GM13977 (cell line): ENCODE data around the gene USF3.
"Not testable (repeated sequence)": the region's sequence is repeated elsewhere in the genome, so short reads cannot be mapped to it uniquely, and the experiment has no call there.

Experiments used
- DNase-seq: peaks from one replicate; pipeline ENCODE4 v3.0.0; 2012; ENCODE audit warnings: low spot score
- in situ Hi-C: fragments of 300-500 bp; cut with MboI; formaldehyde crosslinking; loops from one replicate; pipeline ENCODE4 v1.12.0; 2022; ENCODE audit warnings: low sequenced_read_pairs, low pct_unique_long_range_greater_than_20kb, mixed read lengths, inconsistent platforms; ENCODE audit not compliant: unreplicated experiment
- TF ChIP-seq, protein P1 (sequence below): IDR thresholded peaks from 2 replicates; pipeline ENCODE4 v1.5.1; 2012; ENCODE audit warnings: mild to moderate bottlenecking, control low read depth; ENCODE audit not compliant: insufficient read depth; ENCODE audit errors: extremely low read depth, missing control alignments

The USF3 gene

DNA sequence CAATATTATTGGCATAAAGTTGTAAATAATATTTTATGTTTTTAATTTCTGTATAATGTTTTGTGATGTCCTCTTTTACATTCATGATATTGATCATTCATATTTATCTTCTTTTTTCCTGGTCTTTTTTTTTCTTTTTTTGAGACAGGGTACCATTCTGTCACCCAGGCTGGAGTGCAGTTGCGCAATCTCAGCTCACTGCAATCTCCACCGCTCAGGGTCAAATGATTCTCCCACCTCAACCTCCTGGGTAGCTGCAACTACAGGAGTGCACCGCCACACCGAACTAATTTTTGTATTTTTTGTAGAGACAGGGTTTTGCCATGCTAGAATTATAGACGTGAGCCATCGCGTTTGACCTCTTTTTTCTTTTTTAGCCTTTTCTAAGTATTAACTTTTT, 52.9 kb downstream of the USF3 start:
- in situ Hi-C loops, result no loop called here
- TF ChIP-seq, protein P1, sequence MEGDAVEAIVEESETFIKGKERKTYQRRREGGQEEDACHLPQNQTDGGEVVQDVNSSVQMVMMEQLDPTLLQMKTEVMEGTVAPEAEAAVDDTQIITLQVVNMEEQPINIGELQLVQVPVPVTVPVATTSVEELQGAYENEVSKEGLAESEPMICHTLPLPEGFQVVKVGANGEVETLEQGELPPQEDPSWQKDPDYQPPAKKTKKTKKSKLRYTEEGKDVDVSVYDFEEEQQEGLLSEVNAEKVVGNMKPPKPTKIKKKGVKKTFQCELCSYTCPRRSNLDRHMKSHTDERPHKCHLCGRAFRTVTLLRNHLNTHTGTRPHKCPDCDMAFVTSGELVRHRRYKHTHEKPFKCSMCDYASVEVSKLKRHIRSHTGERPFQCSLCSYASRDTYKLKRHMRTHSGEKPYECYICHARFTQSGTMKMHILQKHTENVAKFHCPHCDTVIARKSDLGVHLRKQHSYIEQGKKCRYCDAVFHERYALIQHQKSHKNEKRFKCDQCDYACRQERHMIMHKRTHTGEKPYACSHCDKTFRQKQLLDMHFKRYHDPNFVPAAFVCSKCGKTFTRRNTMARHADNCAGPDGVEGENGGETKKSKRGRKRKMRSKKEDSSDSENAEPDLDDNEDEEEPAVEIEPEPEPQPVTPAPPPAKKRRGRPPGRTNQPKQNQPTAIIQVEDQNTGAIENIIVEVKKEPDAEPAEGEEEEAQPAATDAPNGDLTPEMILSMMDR, result no peak
- no peak for DNase-seq

DNA sequence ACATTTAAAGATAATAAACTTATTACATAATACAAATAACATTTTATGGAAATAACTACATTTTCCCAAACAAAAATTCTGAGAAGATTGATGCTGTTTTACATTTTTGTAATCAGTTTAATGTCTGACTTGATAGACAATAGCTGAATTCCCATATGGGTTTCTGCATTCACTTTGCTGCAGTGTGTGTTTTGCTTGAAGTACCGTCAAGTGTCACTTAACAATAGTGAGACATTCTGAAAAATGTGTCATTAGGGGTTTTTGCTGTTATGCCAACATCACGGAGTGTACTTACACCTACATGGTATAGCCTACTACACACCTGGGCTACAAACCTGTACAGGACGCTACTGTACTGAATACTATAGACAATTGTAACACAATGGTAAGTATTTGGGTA, 57.5 kb downstream of the USF3 start:
- TF ChIP-seq, protein P1, result no peak
- in situ Hi-C loops, result no loop called here
- DNase-seq, result no peak

DNA sequence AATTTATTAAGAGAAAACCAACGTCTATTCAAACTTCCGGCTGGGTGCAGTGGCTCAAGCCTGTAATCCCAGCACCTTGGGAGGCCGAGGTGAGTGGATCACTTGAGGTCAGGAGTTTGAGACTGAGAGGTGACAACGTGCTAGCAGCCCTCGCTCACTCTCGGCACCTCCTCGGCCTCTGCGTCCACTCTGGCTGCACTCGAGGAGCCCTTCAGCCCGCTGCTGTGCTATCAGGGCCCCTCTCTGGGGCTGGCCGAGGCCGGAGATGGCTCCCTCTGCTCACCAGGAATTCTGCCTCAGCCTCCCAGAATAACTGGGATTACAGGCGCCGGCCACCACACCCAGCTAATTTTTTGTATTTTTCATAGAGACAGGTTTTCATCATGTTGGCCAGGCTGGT, 58.7 kb downstream of the USF3 start:
- in situ Hi-C loops, result no loop called here
- TF ChIP-seq, protein P1, result no peak
- no peak for DNase-seq

DNA sequence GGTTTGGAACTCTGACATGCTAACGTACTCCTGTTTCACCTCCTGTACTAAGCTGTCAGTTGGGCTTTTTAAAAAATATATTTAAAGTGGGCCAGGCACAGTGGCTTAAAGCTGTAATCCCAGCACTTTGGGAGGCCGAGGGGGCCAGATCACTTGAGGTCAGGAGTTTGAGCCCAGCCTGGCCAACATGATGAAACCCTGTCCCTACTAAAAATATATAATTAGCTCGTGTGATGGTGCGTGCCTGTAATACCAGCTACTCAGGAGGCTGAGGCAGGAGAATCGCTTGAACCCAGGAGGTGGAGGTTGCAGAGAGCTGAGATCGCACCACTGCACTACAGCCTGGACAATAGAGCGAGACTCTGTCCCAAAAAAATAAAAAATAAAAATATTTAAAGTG, 60.4 kb downstream of the USF3 start:
- in situ Hi-C loops, DNase-seq: not testable (repeated sequence)

DNA sequence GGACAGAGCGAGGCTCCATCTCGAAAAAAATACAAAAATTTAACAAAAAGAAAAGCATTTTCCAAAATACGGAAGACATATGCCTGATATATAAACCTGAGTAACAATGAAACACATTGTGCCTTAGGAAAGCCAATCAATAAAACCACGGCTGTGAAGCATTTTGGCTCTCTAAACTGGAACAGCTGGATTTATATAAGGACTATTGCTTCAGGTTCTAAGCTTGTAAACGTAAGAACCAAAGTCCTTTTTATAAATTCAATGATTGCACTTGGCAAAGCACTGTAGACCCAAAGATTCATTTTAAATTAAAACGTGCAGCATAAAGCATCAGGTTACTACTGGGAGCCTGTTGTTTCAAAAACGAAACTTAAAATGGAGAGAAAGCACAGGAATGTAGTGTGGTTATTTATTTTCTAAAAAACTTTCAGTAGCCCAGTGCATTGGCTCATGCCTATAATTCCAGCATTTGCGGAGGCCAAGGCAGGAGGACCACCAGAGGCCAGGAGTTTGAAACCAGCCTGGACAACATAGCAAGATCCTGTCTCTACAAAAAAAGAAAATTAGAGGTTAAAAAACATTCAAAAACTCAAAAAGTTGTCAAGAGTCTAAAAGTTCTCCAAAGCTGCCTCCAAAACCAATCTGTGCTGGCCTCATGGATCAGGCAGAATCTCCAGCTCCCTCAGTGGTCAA, 61.5 kb downstream of the USF3 start:
- DNase-seq, result no peak
- in situ Hi-C loops, result no loop called here
- TF ChIP-seq, protein P1, result no peak

DNA sequence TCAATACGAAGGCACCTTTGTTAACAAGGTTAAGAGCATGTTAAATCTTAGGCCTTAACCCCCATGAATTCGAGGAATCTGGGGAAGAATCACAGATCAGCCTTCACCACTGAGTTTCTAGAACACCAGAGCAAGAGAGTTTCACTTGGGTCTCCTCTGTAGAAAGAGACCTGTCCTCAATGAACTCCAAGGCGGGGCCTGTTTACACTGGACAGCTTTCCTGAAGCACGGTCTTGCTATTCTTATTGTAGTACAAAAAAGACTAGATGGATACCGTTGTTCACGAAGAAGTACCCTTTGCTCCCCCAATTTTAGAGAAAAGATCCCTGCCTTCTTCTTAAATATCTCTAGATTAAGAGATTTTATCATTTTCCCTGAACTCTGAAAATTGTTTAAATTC, 64.9 kb downstream of the USF3 start:
- TF ChIP-seq, protein P1, result no peak

DNA sequence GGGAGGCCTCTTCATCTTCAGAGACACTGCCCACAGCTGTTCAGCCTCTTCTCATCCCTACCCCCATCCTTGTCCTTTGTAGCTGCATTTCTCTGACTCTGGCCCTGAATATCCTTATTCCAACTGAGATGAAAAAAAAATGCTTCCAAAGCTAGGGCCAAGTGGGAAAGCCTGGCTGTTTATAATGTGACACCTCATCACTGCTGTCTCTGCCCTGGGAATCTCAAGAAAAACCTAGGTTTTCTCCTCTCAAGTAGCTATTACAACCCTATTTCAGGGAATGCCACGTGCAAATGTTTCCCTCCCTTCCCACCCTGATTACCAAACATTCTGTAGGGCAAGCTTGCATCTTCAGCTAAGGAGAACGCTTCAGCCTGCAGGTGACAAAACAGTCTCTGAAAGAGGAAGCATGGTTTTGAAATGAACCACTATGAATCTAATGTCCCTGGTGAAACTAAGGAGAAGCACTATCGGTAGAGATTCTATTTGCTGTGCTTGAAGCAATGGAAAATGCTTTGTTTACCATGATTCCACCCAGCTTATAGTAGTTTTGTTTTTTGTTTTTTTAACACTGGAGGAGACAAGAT, 65.4 kb downstream of the USF3 start:
- in situ Hi-C loops, result no loop called here
- TF ChIP-seq, protein P1, result no peak
- no peak for DNase-seq

More for the DNA sequence above, 64.9 kb downstream of the USF3 start:
- no peak for DNase-seq
- in situ Hi-C loops, result no loop called here
